ENCODE data around the gene MRPL52. TPM values are rescaled to one million over a fixed set of nuclear protein-coding genes. Genes with fewer than 3 reads are reported as not detected.

The MRPL52 gene
- total and polyA plus RNA-seq, 2 of the 13 experiments (the other 11 are each of a cell fraction or from before 2014, with no cell fraction given) = 118 to 329 TPM

GRCh38 chr14:22852940-22853767, 23.5 kb downstream of the MRPL52 start (continued):
- TF ChIP-seq, protein P1, sequence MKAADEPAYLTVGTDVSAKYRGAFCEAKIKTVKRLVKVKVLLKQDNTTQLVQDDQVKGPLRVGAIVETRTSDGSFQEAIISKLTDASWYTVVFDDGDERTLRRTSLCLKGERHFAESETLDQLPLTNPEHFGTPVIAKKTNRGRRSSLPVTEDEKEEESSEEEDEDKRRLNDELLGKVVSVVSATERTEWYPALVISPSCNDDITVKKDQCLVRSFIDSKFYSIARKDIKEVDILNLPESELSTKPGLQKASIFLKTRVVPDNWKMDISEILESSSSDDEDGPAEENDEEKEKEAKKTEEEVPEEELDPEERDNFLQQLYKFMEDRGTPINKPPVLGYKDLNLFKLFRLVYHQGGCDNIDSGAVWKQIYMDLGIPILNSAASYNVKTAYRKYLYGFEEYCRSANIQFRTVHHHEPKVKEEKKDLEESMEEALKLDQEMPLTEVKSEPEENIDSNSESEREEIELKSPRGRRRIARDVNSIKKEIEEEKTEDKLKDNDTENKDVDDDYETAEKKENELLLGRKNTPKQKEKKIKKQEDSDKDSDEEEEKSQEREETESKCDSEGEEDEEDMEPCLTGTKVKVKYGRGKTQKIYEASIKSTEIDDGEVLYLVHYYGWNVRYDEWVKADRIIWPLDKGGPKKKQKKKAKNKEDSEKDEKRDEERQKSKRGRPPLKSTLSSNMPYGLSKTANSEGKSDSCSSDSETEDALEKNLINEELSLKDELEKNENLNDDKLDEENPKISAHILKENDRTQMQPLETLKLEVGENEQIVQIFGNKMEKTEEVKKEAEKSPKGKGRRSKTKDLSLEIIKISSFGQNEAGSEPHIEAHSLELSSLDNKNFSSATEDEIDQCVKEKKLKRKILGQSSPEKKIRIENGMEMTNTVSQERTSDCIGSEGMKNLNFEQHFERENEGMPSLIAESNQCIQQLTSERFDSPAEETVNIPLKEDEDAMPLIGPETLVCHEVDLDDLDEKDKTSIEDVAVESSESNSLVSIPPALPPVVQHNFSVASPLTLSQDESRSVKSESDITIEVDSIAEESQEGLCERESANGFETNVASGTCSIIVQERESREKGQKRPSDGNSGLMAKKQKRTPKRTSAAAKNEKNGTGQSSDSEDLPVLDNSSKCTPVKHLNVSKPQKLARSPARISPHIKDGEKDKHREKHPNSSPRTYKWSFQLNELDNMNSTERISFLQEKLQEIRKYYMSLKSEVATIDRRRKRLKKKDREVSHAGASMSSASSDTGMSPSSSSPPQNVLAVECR (CRISPR knock-in tag; IDR thresholded peaks at IDR 0.05; ENCODE audit: borderline replicate concordance) = peak; percentile 74
- TF ChIP-seq ZNF790 (CRISPR knock-in tag; IDR thresholded peaks at IDR 0.05; ENCODE audit: borderline replicate concordance) = 0 out of 2 replicates have a peak, but pooled peaks have one; percentile 66
- peak; percentile 88; the same call in 1 of the 2 replicates for TF ChIP-seq NFKB2 (CRISPR knock-in tag; IDR thresholded peaks at IDR 0.05; ENCODE audit: borderline replicate concordance)
- TF ChIP-seq, protein P2, sequence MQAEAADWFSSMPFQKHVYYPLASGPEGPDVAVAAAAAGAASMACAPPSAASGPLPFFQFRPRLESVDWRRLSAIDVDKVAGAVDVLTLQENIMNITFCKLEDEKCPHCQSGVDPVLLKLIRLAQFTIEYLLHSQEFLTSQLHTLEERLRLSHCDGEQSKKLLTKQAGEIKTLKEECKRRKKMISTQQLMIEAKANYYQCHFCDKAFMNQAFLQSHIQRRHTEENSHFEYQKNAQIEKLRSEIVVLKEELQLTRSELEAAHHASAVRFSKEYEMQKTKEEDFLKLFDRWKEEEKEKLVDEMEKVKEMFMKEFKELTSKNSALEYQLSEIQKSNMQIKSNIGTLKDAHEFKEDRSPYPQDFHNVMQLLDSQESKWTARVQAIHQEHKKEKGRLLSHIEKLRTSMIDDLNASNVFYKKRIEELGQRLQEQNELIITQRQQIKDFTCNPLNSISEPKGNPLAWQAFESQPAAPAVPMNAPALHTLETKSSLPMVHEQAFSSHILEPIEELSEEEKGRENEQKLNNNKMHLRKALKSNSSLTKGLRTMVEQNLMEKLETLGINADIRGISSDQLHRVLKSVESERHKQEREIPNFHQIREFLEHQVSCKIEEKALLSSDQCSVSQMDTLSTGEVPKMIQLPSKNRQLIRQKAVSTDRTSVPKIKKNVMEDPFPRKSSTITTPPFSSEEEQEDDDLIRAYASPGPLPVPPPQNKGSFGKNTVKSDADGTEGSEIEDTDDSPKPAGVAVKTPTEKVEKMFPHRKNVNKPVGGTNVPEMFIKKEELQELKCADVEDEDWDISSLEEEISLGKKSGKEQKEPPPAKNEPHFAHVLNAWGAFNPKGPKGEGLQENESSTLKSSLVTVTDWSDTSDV (CRISPR knock-in tag; IDR thresholded peaks at IDR 0.05) = peak; percentile 82
- peak; percentile 15; the same call in 1 of the 2 replicates for TF ChIP-seq KDM1A (CRISPR knock-in tag; IDR thresholded peaks at IDR 0.05)
- TF ChIP-seq BCL3 (CRISPR knock-in tag; IDR thresholded peaks at IDR 0.05) = peak; percentile 95
- 0 out of 2 replicates have a peak, but pooled peaks have one; percentile 19 for TF ChIP-seq REXO4 (CRISPR knock-in tag; IDR thresholded peaks at IDR 0.05; ENCODE audit: borderline replicate concordance)
- peak; percentile 89 for TF ChIP-seq ZNF225 (CRISPR knock-in tag; IDR thresholded peaks at IDR 0.05)
- TF ChIP-seq ZNF446 (CRISPR knock-in tag; IDR thresholded peaks at IDR 0.05) = peak; percentile 27; the same call in 1 of the 2 replicates
- peak; percentile 93 for TF ChIP-seq HIVEP1 (CRISPR knock-in tag; IDR thresholded peaks at IDR 0.05)
- TF ChIP-seq ZIK1 (CRISPR knock-in tag; IDR thresholded peaks at IDR 0.05; ENCODE audit: borderline replicate concordance, low read depth) = peak; percentile 92; the same call in 1 of the 2 replicates
- TF ChIP-seq HOXA5 (CRISPR knock-in tag; IDR thresholded peaks at IDR 0.05) = peak; percentile 39; the same call in 1 of the 2 replicates
- TF ChIP-seq ZNF230 (CRISPR knock-in tag; IDR thresholded peaks at IDR 0.05) = peak; percentile 76
- TF ChIP-seq ELF3 (CRISPR knock-in tag; IDR thresholded peaks at IDR 0.05) = peak; percentile 60; the same call in 1 of the 2 replicates
- 0 out of 2 replicates have a peak, but pooled peaks have one; percentile 90 for TF ChIP-seq ATRX (CRISPR knock-in tag; IDR thresholded peaks at IDR 0.05; ENCODE audit: borderline replicate concordance)
- no peak; the same call in 1 of the 2 replicates for TF ChIP-seq TAF1 (CRISPR knock-in tag; IDR thresholded peaks at IDR 0.05)
- TF ChIP-seq, protein P3, sequence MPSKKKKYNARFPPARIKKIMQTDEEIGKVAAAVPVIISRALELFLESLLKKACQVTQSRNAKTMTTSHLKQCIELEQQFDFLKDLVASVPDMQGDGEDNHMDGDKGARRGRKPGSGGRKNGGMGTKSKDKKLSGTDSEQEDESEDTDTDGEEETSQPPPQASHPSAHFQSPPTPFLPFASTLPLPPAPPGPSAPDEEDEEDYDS (CRISPR knock-in tag; IDR thresholded peaks at IDR 0.05) = peak; percentile 66; the same call in 1 of the 2 replicates
- peak; percentile 80; the same call in 1 of the 2 replicates for TF ChIP-seq TSC22D2 (CRISPR knock-in tag; IDR thresholded peaks at IDR 0.05; ENCODE audit: borderline replicate concordance)
- TF ChIP-seq ZNF138 (CRISPR knock-in tag; IDR thresholded peaks at IDR 0.05; ENCODE audit: low read depth) = no peak

Measured in HepG2 (cell line).